Stomach (tissue), 9 donors: Measurements from ENCODE around the gene BRD9. TPM values are rescaled to one million over a fixed set of nuclear protein-coding genes. Genes with fewer than 3 reads are reported as not detected.

ENCODE experiments used
- DNase-seq, 2 donors: peaks; one replicate each; pipeline versions ENCODE4 v3.0.0 to v3.0.0-alpha.2; 2013 to 2019
- H3K27ac ChIP-seq, 5 donors: fragments of 200-600 bp in 4 of 5; sonication (generic) in 4 of 5; one replicate each; pipeline ENCODE4 v1.5.1; 2013 to 2019; ENCODE audit warnings: mild to moderate bottlenecking in 1 of 5, moderate library complexity in 1 of 5
- H3K27me3 ChIP-seq, 3 donors: fragments of 200-600 bp; sonication (generic); one replicate each; pipeline ENCODE4 v1.5.1; 2017 to 2019; ENCODE audit warnings: mixed run types in 1 of 3
- H3K36me3 ChIP-seq, 4 donors: fragments of 200-600 bp; sonication (generic); 1 replicate in 3 of 4; 2 replicates in 1 of 4; pipeline ENCODE4 v1.5.1; 2016 to 2019
- H3K4me1 ChIP-seq, 4 donors: fragments of 200-600 bp; sonication (generic); one replicate each; pipeline ENCODE4 v1.5.1; 2016 to 2019
- H3K4me3 ChIP-seq, 4 donors: fragments of 200-600 bp; sonication (generic) in 3 of 4; one replicate each; pipeline ENCODE4 v1.5.1; 2016 to 2019; ENCODE audit warnings: mild to moderate bottlenecking in 1 of 4
- H3K9me3 ChIP-seq, 4 donors: fragments of 200-600 bp; sonication (generic); one replicate each; pipeline ENCODE4 v1.5.1; 2016 to 2019
- EP300 ChIP-seq: sonication (generic); formaldehyde crosslinking; IDR thresholded peaks from one replicate; pipeline ENCODE4 v1.6.1; 2017; ENCODE audit warnings: antibody characterized with exemption
- POLR2A ChIP-seq, 4 donors: fragments of 450-650 bp; IDR thresholded peaks; one replicate each; pipeline ENCODE4 v1.6.1; 2016; ENCODE audit warnings: antibody characterized with exemption in 4 of 4, control low read depth in 2 of 4, mild to moderate bottlenecking in 1 of 4, moderate library complexity in 1 of 4
- POLR2AphosphoS5 ChIP-seq, 3 donors: sonication (generic); formaldehyde crosslinking; IDR thresholded peaks; one replicate each; pipeline ENCODE4 v1.6.1; 2016; ENCODE audit warnings: antibody characterized with exemption in 3 of 3
- whole genome bisulfite sequencing, 5 donors: extraction: QIAGEN DNeasy Blood & Tissue Kit in 3 of 5; methylation state at CpG; one replicate each; pipeline versions ENCODE4 v1.1.5 to v1.1.7; 2013 to 2018; 5-methylcytosine and 5-hydroxymethylcytosine counted together
- intact Hi-C: fragments of 100-400 bp; cut with DNase I; formaldehyde crosslinking; loops from one replicate; pipeline ENCODE4 v1.15.1; 2023; ENCODE audit warnings: low total_unique reads
- polyA plus RNA-seq, 3 donors: library from polyadenylated mRNA; stranded (reverse); fragments of 200-250 nt; gene quantifications; one replicate each; pipeline ENCODE4 v1.2.3, GENCODE V29; 2013
- total RNA-seq, 5 donors: library from RNA; depleted of rRNA; stranded (reverse); fragments of >200 nt; gene quantifications; one replicate each; pipeline versions ENCODE4 v1.1.0 to v1.2.3, GENCODE V29; 2014 to 2016
- TF ChIP-seq, protein P1 (sequence below), 7 experiments: fragments of 450-650 bp in 4 of 7; fragments of 200-600 bp in 3 of 7; sonication (generic) in 3 of 7; IDR thresholded peaks; one replicate each; pipeline ENCODE4 v1.5.1; 2016 to 2019; ENCODE audit warnings: antibody characterized with exemption in 7 of 7, control low read depth in 2 of 7, mild to moderate bottlenecking in 1 of 7
- donor health status: healthy with polysubstance abuse.
- donor health status: Bipolar disorder and iron deficiency.
- donor health status: healthy.

The BRD9 gene
- total and polyA plus RNA-seq, 8 donors = 16.2 to 152 (median 40.0) TPM

DNA sequence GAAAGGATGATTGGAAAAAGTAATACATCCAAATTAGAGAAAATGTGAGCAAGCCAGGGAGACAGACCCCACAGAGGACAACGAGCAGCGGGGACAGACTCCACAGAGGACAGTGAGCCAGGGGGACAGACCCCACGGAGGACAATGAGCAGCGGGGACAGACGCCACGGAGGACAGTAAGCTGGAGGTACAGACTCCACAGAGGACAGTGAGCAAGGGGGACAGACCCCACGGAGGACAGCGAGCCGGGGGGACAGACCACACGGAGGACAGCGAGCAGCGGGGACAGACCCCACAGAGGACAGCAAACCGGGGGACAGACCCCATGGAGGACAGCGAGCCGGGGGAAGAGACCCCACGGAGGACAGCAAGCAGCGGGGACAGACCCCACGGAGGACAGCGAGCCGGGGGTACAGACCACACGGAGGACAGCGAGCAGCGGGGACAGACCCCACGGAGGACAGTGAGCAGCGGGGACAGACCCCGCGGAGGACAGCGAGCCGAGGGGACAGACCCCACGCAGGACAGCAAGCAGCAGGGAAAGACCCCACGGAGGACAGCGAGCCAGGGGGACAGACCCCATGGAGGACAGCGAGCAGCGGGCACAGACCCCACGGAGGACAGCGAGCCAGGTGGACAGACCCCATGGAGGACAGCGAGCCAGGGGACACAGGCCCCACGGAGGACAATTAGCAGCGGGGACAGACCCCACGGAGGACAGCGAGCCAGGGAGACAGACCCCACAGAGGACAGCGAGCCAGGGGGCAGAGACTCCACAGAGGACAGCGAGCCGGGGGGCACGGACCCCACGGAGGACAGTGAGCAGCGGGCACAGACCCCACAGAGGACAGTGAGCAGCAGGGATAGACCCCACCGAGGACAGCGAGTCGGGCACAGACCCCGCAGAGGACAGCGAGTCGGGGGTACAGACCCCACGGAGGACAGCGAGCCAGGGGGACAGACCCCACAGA lies 39.9 kb downstream of the BRD9 start:
- no peaks in the 10 kb centered on the region for H3K36me3 ChIP-seq
- peaks cover 3 to 69% (median 27%) of the 10 kb centered on the region in 3 donors for H3K27me3 ChIP-seq
- intact Hi-C loops = no loop called here
- H3K4me3 ChIP-seq = no peak overlapping the region
- no peak for DNase-seq
- no peaks in the 10 kb centered on the region for H3K9me3 ChIP-seq
- H3K4me1 ChIP-seq = peaks cover 8 to 19% (median 17%) of the 10 kb centered on the region in 4 donors
- WGBS, 5 donors = 90 to 93% (median 91%) methylated on average over 55 of the region's 55 CpGs
- no peak overlapping the region for H3K27ac ChIP-seq
- TF ChIP-seq EP300 = no peak
- TF ChIP-seq, protein P1, sequence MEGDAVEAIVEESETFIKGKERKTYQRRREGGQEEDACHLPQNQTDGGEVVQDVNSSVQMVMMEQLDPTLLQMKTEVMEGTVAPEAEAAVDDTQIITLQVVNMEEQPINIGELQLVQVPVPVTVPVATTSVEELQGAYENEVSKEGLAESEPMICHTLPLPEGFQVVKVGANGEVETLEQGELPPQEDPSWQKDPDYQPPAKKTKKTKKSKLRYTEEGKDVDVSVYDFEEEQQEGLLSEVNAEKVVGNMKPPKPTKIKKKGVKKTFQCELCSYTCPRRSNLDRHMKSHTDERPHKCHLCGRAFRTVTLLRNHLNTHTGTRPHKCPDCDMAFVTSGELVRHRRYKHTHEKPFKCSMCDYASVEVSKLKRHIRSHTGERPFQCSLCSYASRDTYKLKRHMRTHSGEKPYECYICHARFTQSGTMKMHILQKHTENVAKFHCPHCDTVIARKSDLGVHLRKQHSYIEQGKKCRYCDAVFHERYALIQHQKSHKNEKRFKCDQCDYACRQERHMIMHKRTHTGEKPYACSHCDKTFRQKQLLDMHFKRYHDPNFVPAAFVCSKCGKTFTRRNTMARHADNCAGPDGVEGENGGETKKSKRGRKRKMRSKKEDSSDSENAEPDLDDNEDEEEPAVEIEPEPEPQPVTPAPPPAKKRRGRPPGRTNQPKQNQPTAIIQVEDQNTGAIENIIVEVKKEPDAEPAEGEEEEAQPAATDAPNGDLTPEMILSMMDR (IDR thresholded peaks at IDR 0.05) = no peak
- TF ChIP-seq POLR2A (IDR thresholded peaks at IDR 0.05) = no peak
- no peak for TF ChIP-seq POLR2AphosphoS5 (IDR thresholded peaks at IDR 0.05)

- DNase-seq = no peak
- Histone ChIP-seq H3K36me3 (no peaks in the 10 kb centered on the region), H3K9me3 (no peaks in the 10 kb centered on the region), H3K27me3 (peaks cover 3 to 69% (median 27%) of the 10 kb centered on the region in 3 donors), H3K4me3 (no peak overlapping the region), H3K4me1 (peaks cover 8 to 19% (median 17%) of the 10 kb centered on the region in 4 donors), H3K27ac (no peak overlapping the region)
- intact Hi-C loops = no loop called here
- TF ChIP-seq, protein P1 (IDR thresholded peaks at IDR 0.05) = no peak
- no peak for TF ChIP-seq POLR2AphosphoS5 (IDR thresholded peaks at IDR 0.05)
- no peak for TF ChIP-seq POLR2A (IDR thresholded peaks at IDR 0.05)
- TF ChIP-seq EP300 = no peak
- 48 to 58% (median 54%) methylated on average over 5 of the region's 5 CpGs for WGBS, 5 donors
These were observed 40.6 kb downstream of the BRD9 start for GRCh38 chr5:852018-852417.

- no peak for DNase-seq
- Histone ChIP-seq H3K36me3 (peaks cover 0 to 4% (median 0%) of the 10 kb centered on the region in 4 donors), H3K4me3 (no peak overlapping the region), H3K27ac (no peak overlapping the region), H3K27me3 (peaks cover 3 to 69% (median 27%) of the 10 kb centered on the region in 3 donors), H3K9me3 (no peaks in the 10 kb centered on the region), H3K4me1 (peaks cover 8 to 19% (median 17%) of the 10 kb centered on the region in 4 donors)
- 68 to 77% (median 72%) methylated on average over 16 of the region's 16 CpGs for WGBS, 5 donors
- intact Hi-C loops = no loop called here
- TF ChIP-seq EP300 (no peak), POLR2A (IDR thresholded peaks at IDR 0.05) (no peak), POLR2AphosphoS5 (IDR thresholded peaks at IDR 0.05) (no peak)
- TF ChIP-seq, protein P1 (IDR thresholded peaks at IDR 0.05) = no peak
These were observed 41.0 kb downstream of the BRD9 start for GRCh38 chr5:851553-851952.

- no peak overlapping the region for H3K27ac ChIP-seq
- H3K4me3 ChIP-seq = peak overlapping the region in 1 of 4 donors; percentile 38
- DNase-seq = no peak
- TF ChIP-seq POLR2AphosphoS5 (IDR thresholded peaks at IDR 0.05) = no peak
- no peak for TF ChIP-seq EP300
- no peak for TF ChIP-seq POLR2A (IDR thresholded peaks at IDR 0.05)
- TF ChIP-seq, protein P1 (IDR thresholded peaks at IDR 0.05) = no peak
- intact Hi-C loops = no loop called here
- H3K4me1 ChIP-seq = peaks cover 8 to 19% (median 17%) of the 10 kb centered on the region in 4 donors
- H3K27me3 ChIP-seq = peaks cover 3 to 69% (median 27%) of the 10 kb centered on the region in 3 donors
- H3K36me3 ChIP-seq = peaks cover 0 to 6% (median 0%) of the 10 kb centered on the region in 4 donors
- H3K9me3 ChIP-seq = no peaks in the 10 kb centered on the region
- 37 to 53% (median 45%) methylated on average over 17 to 19 of the region's 19 CpGs for WGBS, 5 donors
These were observed 41.5 kb downstream of the BRD9 start for GRCh38 chr5:851076-851475.
